Activated naive CD8-positive, alpha-beta T cell treated with anti-CD3 and anti-CD28 coated beads, Interleukin-2, amount 10 ng/mL, durations not matched to agents 7 days and 5 days (primary cell): Measurements from ENCODE around the gene ROCK2. TPM values are rescaled to one million over a fixed set of nuclear protein-coding genes. Genes with fewer than 3 reads are reported as not detected.

Experiments used
- ATAC-seq: fragments of 150-1000 bp; cut with Tn5 transposase; one replicate; pipeline ENCODE4 v1.10.0; 2021; ENCODE audit warnings: low read depth, moderate library complexity
- POLR2A ChIA-PET: fragments of 350-600 bp; sonication (Branson Sonifier 250); formaldehyde crosslinking; loops from one replicate; lab custom pipeline; 2021; ENCODE audit warnings: antibody characterized with exemption; lab: Charles Lee
- DNase-seq: peaks from one replicate; pipeline ENCODE4 v3.0.0; 2021
- H3K27ac Mint-ChIP-seq: one replicate; pipeline ENCODE4 v1.8.0; 2022; ENCODE audit warnings: mild to moderate bottlenecking, mixed read lengths
- H3K27me3 Mint-ChIP-seq: one replicate; pipeline ENCODE4 v1.8.0; 2022; ENCODE audit warnings: mild to moderate bottlenecking, moderate library complexity, mixed read lengths
- H3K36me3 Mint-ChIP-seq: one replicate; pipeline ENCODE4 v1.8.0; 2021; ENCODE audit warnings: mild to moderate bottlenecking, mixed read lengths
- H3K4me1 Mint-ChIP-seq: one replicate; pipeline ENCODE4 v1.8.0; 2021; ENCODE audit warnings: mixed read lengths
- H3K4me3 Mint-ChIP-seq: one replicate; pipeline ENCODE4 v1.8.0; 2022; ENCODE audit warnings: mild to moderate bottlenecking, moderate library complexity, mixed read lengths
- H3K9me3 Mint-ChIP-seq: one replicate; pipeline ENCODE4 v1.8.0; 2021; ENCODE audit warnings: mixed read lengths
- total RNA-seq, 2 experiments: library from RNA; stranded (reverse); gene quantifications; one replicate each; pipeline ENCODE4 v1.2.3, GENCODE V29; 2021

Gene ROCK2
- 10 to 100 TPM; 14.6 to 15.3 TPM for total RNA-seq

DNA sequence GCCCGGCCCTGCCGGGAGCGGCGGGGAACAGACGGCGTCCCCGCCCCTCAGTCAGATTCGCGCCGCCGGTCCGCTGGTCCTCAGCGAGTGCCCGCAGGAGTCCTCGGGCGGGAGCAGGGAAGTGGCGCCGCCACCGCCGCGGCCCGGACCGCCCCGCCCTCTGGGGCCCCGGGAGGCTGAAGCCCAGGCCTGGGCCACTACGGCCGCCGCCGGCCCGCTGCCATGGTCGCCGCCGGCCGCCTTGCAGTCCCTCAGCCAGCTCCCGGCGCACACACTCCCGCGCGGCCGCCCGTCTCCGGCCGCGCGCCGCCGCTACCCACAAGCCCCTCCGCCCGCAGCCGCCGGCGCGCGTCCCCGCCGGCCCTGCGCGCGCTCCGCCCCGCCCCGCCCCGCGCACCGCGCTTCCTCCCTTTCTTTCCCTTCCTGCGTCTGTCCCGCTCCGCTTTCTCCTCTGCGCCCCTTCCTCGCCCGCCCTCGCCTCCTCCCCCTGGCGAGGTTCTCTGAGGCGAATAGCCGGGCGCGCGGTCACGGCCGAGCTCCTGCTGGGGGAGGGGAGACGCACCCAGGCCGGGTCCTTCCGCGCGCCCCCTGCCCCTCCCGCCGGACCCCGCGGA, at the start of gene ROCK2:
Gene ROCK2, minus strand, starts transcription at position 295 of the 614 bp plus-strand sequence. CDS start 500 bp downstream, outside the sequence.
- POLR2A ChIA-PET, result interaction anchor here (1.4 to 3.4 kb wide), 3 partner anchors 13 to 189 kb away, joined by 3 to 17 read pairs (median 3); partner anchors contain the start of gene SLC66A3
- DNase-seq (peak; percentile 78), ATAC-seq (peak; percentile 59)
- H3K27ac Mint-ChIP-seq, result peak within 1 kb of the TSS; percentile 93
- peak within 1 kb of the TSS; percentile 99 for H3K4me3 Mint-ChIP-seq
- no peaks in the 10 kb centered on the region for H3K9me3 Mint-ChIP-seq
- peaks cover 3% of the 10 kb centered on the region for H3K36me3 Mint-ChIP-seq
- H3K27me3 Mint-ChIP-seq, result peaks cover 31% of the 10 kb centered on the region
- H3K4me1 Mint-ChIP-seq, result peaks cover 25% of the 10 kb centered on the region

- POLR2A ChIA-PET, result no interaction called here
- H3K4me3 Mint-ChIP-seq, result no peak overlapping the region
- DNase-seq, result no peak
- H3K9me3 Mint-ChIP-seq, result no peaks in the 10 kb centered on the region
- H3K27ac Mint-ChIP-seq, result no peak overlapping the region
- ATAC-seq, result no peak
- peaks cover under 1% of the 10 kb centered on the region for H3K27me3 Mint-ChIP-seq
- H3K4me1 Mint-ChIP-seq, result no peaks in the 10 kb centered on the region
- H3K36me3 Mint-ChIP-seq, result no peaks in the 10 kb centered on the region
Measured at GRCh38 chr2:11393711-11394236, 49.3 kb upstream of the ROCK2 start.

DNA sequence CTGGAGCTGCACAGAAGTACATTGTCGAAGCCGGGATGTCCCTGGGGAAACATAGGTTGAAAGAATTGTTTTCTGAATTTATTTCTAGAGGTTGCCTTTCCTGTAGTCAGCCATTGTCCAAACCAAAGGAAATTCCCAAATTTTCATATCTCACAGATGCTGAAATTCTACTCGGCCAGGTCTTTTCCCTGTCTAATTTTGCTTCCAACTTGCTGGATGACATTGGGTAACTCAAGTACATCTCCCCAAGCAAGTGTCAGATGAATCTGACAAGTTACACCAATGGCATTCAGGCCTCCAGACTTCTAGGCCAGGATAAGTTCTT, 47.5 kb upstream of the ROCK2 start:
- H3K36me3 Mint-ChIP-seq, result no peaks in the 10 kb centered on the region
- no peak overlapping the region for H3K4me3 Mint-ChIP-seq
- ATAC-seq, result no peak
- H3K27ac Mint-ChIP-seq, result no peak overlapping the region
- no peaks in the 10 kb centered on the region for H3K4me1 Mint-ChIP-seq
- no peak for DNase-seq
- POLR2A ChIA-PET, result no interaction called here
- no peaks in the 10 kb centered on the region for H3K27me3 Mint-ChIP-seq
- H3K9me3 Mint-ChIP-seq, result no peaks in the 10 kb centered on the region

- no peaks in the 10 kb centered on the region for H3K4me1 Mint-ChIP-seq
- H3K9me3 Mint-ChIP-seq, result no peaks in the 10 kb centered on the region
- no peak overlapping the region for H3K4me3 Mint-ChIP-seq
- no peak for ATAC-seq
- POLR2A ChIA-PET, result no interaction called here
- H3K36me3 Mint-ChIP-seq, result no peaks in the 10 kb centered on the region
- DNase-seq, result no peak
- H3K27me3 Mint-ChIP-seq, result no peaks in the 10 kb centered on the region
- no peak overlapping the region for H3K27ac Mint-ChIP-seq
Measured at GRCh38 chr2:11390399-11390658, 45.9 kb upstream of the ROCK2 start.

DNA sequence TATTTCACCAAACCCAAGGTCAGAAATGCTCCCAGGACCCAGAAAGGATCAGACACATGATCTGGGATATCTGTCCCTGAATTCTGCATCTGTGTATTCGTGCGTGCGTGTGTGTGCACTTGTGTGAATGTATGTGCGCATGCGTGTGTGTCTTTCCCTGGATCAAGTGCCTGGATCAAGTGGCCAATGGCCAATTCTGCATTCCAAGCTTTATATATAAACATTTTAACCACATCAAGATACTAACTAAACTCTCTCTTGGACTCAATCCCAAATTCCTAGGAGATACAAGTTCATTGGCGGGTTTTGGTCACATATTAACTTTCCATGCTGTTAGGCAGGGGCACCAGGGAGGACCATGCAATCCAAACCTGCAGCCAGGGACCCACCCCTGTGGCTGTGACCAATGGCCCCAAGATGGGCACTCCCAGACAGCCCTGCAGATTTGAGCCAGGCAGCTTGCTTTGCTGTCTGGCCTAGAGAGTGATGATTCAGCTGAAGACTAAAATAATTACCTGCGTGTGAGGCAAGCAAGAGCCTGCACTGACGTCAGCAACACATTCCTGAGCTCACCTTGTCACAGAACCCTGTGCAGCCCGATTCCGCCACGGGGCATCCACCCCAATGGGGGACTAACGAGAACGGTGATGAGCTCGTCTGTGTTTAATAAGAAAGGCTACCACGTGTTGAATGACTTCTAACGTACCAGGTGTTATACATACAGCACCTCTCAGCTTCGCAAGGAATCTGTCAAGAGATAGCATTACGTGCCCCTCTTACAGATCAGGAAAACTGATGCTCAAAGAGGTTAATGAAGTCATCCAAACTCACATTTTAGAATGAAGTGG, 45.3 kb upstream of the ROCK2 start:
- H3K27me3 Mint-ChIP-seq, result no peaks in the 10 kb centered on the region
- H3K27ac Mint-ChIP-seq, result no peak overlapping the region
- no peak for ATAC-seq
- no peaks in the 10 kb centered on the region for H3K4me1 Mint-ChIP-seq
- no peak overlapping the region for H3K4me3 Mint-ChIP-seq
- H3K9me3 Mint-ChIP-seq, result no peaks in the 10 kb centered on the region
- DNase-seq, result no peak
- H3K36me3 Mint-ChIP-seq, result no peaks in the 10 kb centered on the region
- POLR2A ChIA-PET, result no interaction called here

DNA sequence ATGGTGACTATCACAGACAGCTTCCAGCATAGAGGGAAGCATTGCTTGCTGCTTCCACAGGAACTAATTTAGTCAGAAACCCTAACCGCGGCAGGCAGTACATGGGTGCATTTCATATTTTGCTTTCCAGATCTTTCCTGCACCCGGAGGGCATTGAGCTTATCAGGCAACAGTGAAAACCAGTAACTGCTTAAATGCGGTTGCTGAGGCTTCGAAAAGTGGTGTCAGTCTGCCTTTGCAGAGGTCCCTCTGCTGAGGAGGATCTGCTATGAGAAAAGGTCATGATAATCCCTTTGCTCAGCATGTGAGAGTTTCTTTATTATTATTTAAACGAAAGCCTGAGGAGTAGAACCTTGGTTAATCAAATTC, 44.6 kb upstream of the ROCK2 start:
- H3K4me3 Mint-ChIP-seq, result no peak overlapping the region
- ATAC-seq (no peak), DNase-seq (no peak)
- POLR2A ChIA-PET, result no interaction called here
- H3K27me3 Mint-ChIP-seq, result no peaks in the 10 kb centered on the region
- H3K4me1 Mint-ChIP-seq, result no peaks in the 10 kb centered on the region
- H3K36me3 Mint-ChIP-seq, result no peaks in the 10 kb centered on the region
- no peak overlapping the region for H3K27ac Mint-ChIP-seq
- no peaks in the 10 kb centered on the region for H3K9me3 Mint-ChIP-seq

- no peak overlapping the region for H3K27ac Mint-ChIP-seq
Measured at GRCh38 chr2:11388262-11389051, 44.0 kb upstream of the ROCK2 start.

DNA sequence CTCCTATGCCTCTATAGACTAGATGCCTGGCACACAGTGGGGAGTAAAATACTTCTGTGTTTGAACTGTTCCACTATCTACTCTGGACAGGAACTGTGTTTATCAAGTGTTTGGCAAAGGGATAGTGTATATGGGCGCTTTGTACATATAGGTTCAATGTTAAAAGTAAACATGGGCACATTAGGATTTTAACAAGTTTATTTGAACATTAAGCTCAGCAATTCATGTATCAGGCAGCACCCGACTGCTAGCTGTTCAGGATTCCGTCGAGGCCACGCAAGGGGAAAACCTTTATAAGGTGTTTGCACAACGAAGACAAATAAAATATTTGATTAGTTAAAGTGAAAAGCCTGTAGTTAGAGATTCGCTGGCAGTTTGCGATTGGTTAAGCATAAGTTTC, 43.4 kb upstream of the ROCK2 start:
- H3K4me3 Mint-ChIP-seq, result no peak overlapping the region
- H3K9me3 Mint-ChIP-seq, result no peaks in the 10 kb centered on the region
- no peaks in the 10 kb centered on the region for H3K36me3 Mint-ChIP-seq
- DNase-seq (no peak), ATAC-seq (no peak)
- POLR2A ChIA-PET, result interaction anchor here (0.7 kb wide), 1 partner anchor 571 kb away, joined by 3 read pairs; no protein-coding TSS in a partner anchor
- no peak overlapping the region for H3K27ac Mint-ChIP-seq
- no peaks in the 10 kb centered on the region for H3K27me3 Mint-ChIP-seq
- no peaks in the 10 kb centered on the region for H3K4me1 Mint-ChIP-seq

More at GRCh38 chr2:11388262-11389051, 44.0 kb upstream of the ROCK2 start:
- Mint-ChIP-seq H3K36me3 (no peaks in the 10 kb centered on the region), H3K4me3 (no peak overlapping the region), H3K27me3 (no peaks in the 10 kb centered on the region), H3K4me1 (no peaks in the 10 kb centered on the region), H3K9me3 (no peaks in the 10 kb centered on the region)
- ATAC-seq, result no peak
- POLR2A ChIA-PET, result no interaction called here
- DNase-seq, result no peak

- H3K4me1 Mint-ChIP-seq, result no peaks in the 10 kb centered on the region
- H3K27me3 Mint-ChIP-seq, result no peaks in the 10 kb centered on the region
- DNase-seq (no peak), ATAC-seq (no peak)
- no peaks in the 10 kb centered on the region for H3K36me3 Mint-ChIP-seq
- no peak overlapping the region for H3K27ac Mint-ChIP-seq
- POLR2A ChIA-PET, result interaction anchor here (0.7 kb wide), 1 partner anchor 570 kb away, joined by 3 read pairs; no protein-coding TSS in a partner anchor
- no peaks in the 10 kb centered on the region for H3K9me3 Mint-ChIP-seq
- no peak overlapping the region for H3K4me3 Mint-ChIP-seq
Measured at GRCh38 chr2:11387100-11387390, 42.6 kb upstream of the ROCK2 start.

- DNase-seq (no peak), ATAC-seq (no peak)
- Mint-ChIP-seq H3K36me3 (no peaks in the 10 kb centered on the region), H3K4me1 (no peaks in the 10 kb centered on the region), H3K4me3 (no peak overlapping the region), H3K27me3 (no peaks in the 10 kb centered on the region), H3K27ac (no peak overlapping the region), H3K9me3 (no peaks in the 10 kb centered on the region)
- POLR2A ChIA-PET, result no interaction called here
Measured at GRCh38 chr2:11385847-11386246, 41.4 kb upstream of the ROCK2 start.

- H3K9me3 Mint-ChIP-seq, result no peaks in the 10 kb centered on the region
- H3K27ac Mint-ChIP-seq, result no peak overlapping the region
- DNase-seq (no peak), ATAC-seq (no peak)
- H3K27me3 Mint-ChIP-seq, result no peaks in the 10 kb centered on the region
- POLR2A ChIA-PET, result no interaction called here
- H3K4me1 Mint-ChIP-seq, result no peaks in the 10 kb centered on the region
- no peak overlapping the region for H3K4me3 Mint-ChIP-seq
- no peaks in the 10 kb centered on the region for H3K36me3 Mint-ChIP-seq
Measured at GRCh38 chr2:11385216-11385615, 40.8 kb upstream of the ROCK2 start.

DNA sequence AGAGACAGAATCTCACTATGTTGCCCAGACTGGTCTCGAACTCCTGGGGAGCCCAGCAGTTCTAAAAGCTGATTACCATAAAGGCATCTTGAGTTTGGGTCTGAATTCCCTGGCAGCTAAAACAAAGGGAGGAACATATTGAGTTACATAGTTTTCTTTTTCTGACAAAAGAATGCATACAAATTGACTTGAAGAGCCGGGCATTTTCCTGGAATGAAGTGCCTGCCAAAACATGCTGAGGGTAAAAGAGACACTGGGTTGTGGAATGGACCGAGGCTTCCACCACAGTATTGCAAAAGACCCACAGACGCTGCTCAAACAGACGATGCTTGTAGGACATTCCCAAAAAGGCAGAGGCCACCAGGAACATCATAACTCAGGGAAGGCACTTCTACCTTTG, 35.1 kb upstream of the ROCK2 start:
- Mint-ChIP-seq H3K4me3 (no peak overlapping the region), H3K36me3 (no peaks in the 10 kb centered on the region), H3K4me1 (no peaks in the 10 kb centered on the region), H3K9me3 (no peaks in the 10 kb centered on the region), H3K27ac (no peak overlapping the region), H3K27me3 (no peaks in the 10 kb centered on the region)
- POLR2A ChIA-PET, result no interaction called here
- DNase-seq (no peak), ATAC-seq (no peak)

DNA sequence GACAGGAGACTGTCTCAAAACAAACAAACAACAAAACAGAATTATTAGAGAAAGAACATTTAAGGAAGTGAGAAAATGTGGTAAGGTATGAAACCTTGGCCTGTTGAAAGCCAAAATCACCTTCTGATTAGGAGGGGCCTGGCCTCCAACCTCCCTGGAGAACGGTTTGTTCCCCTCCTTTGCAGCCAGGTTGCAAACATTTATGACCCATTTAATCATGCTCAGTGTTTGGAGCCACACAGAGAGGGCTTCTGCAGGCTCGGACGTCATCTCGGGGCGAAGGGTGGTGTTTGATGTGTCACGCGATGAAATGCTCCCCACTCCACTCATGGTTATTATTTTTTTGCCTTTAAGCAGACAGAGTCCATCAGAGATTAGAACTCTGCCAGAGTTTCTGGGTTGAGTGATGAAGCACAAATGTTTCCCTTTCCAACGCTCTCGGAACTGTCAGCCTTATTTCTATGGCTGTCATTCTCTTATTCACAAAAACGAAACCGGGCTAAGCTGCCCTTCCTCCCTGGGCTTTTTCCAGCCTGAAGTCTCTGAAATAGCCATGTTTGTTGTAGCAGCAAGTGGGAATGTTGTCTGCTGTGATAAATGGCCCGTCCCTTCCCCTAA, 33.6 kb upstream of the ROCK2 start:
- no peak overlapping the region for H3K27ac Mint-ChIP-seq
- ATAC-seq (no peak), DNase-seq (no peak)
- POLR2A ChIA-PET, result no interaction called here
- no peaks in the 10 kb centered on the region for H3K9me3 Mint-ChIP-seq
- no peaks in the 10 kb centered on the region for H3K27me3 Mint-ChIP-seq
- no peaks in the 10 kb centered on the region for H3K36me3 Mint-ChIP-seq
- H3K4me3 Mint-ChIP-seq, result no peak overlapping the region
- H3K4me1 Mint-ChIP-seq, result no peaks in the 10 kb centered on the region
